Karpas-422 (cell line): ENCODE measurements around the gene TECPR1. TPM values are rescaled to one million over a fixed set of nuclear protein-coding genes. Genes with fewer than 3 reads are reported as not detected.

ENCODE experiments used
- DNase-seq: peaks from one replicate; pipeline ENCODE4 v3.0.0-alpha.2; 2015
- H2AFZ ChIP-seq: fragments of 200-600 bp; sonication (generic); 2 replicates; pipeline ENCODE4 v1.6.1; 2014; ENCODE audit warnings: antibody characterized with exemption, low read length, mixed read lengths
- H3K27ac ChIP-seq: fragments of 200-600 bp; sonication (generic); 2 replicates; pipeline ENCODE4 v1.5.1; 2014; ENCODE audit warnings: mild to moderate bottlenecking, low read length, moderate library complexity
- H3K27me3 ChIP-seq: fragments of 200-600 bp; sonication (generic); 2 replicates; pipeline ENCODE4 v1.6.1; 2014; ENCODE audit warnings: low read length, mixed read lengths
- H3K36me3 ChIP-seq: fragments of 200-600 bp; sonication (generic); 2 replicates; pipeline ENCODE4 v1.6.1; 2014; ENCODE audit warnings: low read length, mixed read lengths; ENCODE audit not compliant: insufficient read depth
- H3K4me1 ChIP-seq: fragments of 200-600 bp; sonication (generic); 2 replicates; pipeline ENCODE4 v1.6.1; 2014; ENCODE audit warnings: mild to moderate bottlenecking, low read length, mixed read lengths
- H3K4me2 ChIP-seq: fragments of 200-600 bp; sonication (generic); 2 replicates; pipeline ENCODE4 v1.6.1; 2014; ENCODE audit warnings: low read length, low read depth, mild to moderate bottlenecking; ENCODE audit not compliant: poor library complexity, severe bottlenecking
- H3K4me3 ChIP-seq: fragments of 200-600 bp; sonication (generic); 2 replicates; pipeline ENCODE4 v1.5.1; 2014; ENCODE audit warnings: mild to moderate bottlenecking, antibody characterized with exemption, low read length, mixed read lengths
- H3K79me2 ChIP-seq: fragments of 200-600 bp; sonication (generic); 2 replicates; pipeline ENCODE4 v1.6.1; 2014; ENCODE audit warnings: mild to moderate bottlenecking, low read length, mixed read lengths
- H3K9ac ChIP-seq: fragments of 200-600 bp; sonication (generic); 2 replicates; pipeline ENCODE4 v1.6.0; 2014; ENCODE audit warnings: low read length
- H3K9me2 ChIP-seq: fragments of 200-600 bp; sonication (generic), shearing (Covaris generic); replicated peaks from 2 replicates; pipeline ENCODE4 v1.6.0; 2014; ENCODE audit warnings: mild to moderate bottlenecking, low read length, moderate library complexity; ENCODE audit not compliant: insufficient read depth
- H3K9me3 ChIP-seq: fragments of 300-700, 200-600 bp; sonication (generic); 2 replicates; pipeline ENCODE4 v1.6.1; 2014; ENCODE audit warnings: low read length, mixed read lengths
- H4K20me1 ChIP-seq: fragments of 200-600 bp; sonication (generic); 2 replicates; pipeline ENCODE4 v1.6.1; 2014; ENCODE audit warnings: mild to moderate bottlenecking, antibody characterized with exemption, low read length, low read depth; ENCODE audit not compliant: insufficient read depth
- total RNA-seq: library from RNA; depleted of rRNA; stranded (reverse); fragments of >200 nt; shearing (Covaris generic); gene quantifications from 2 replicates; pipeline ENCODE4 v1.2.3, GENCODE V29; 2014; ENCODE audit warnings: low replicate concordance

Gene TECPR1
- total RNA-seq, 1 experiment from 2014 or later = 30.7 TPM

- no peak overlapping the region for H3K4me2 ChIP-seq
- H3K79me2 ChIP-seq = no peaks in the 10 kb centered on the region
- H3K9me3 ChIP-seq = no peaks in the 10 kb centered on the region
- DNase-seq = no peak
- H3K4me3 ChIP-seq = no peak overlapping the region
- no peaks in the 10 kb centered on the region for H3K9me2 ChIP-seq
- no peaks in the 10 kb centered on the region; the same call in 1 of the 2 replicates for H3K36me3 ChIP-seq
- H3K27me3 ChIP-seq = no peaks in the 10 kb centered on the region
- H3K9ac ChIP-seq = no peak overlapping the region
- H4K20me1 ChIP-seq = peaks cover 42% of the 10 kb centered on the region; the same call in 1 of the 2 replicates
- no peaks in the 10 kb centered on the region for H3K4me1 ChIP-seq
- H2AFZ ChIP-seq = no peak overlapping the region
- no peak overlapping the region for H3K27ac ChIP-seq
These were observed 59.1 kb downstream of the TECPR1 start for GRCh38 chr7:98192781-98193457.

DNA sequence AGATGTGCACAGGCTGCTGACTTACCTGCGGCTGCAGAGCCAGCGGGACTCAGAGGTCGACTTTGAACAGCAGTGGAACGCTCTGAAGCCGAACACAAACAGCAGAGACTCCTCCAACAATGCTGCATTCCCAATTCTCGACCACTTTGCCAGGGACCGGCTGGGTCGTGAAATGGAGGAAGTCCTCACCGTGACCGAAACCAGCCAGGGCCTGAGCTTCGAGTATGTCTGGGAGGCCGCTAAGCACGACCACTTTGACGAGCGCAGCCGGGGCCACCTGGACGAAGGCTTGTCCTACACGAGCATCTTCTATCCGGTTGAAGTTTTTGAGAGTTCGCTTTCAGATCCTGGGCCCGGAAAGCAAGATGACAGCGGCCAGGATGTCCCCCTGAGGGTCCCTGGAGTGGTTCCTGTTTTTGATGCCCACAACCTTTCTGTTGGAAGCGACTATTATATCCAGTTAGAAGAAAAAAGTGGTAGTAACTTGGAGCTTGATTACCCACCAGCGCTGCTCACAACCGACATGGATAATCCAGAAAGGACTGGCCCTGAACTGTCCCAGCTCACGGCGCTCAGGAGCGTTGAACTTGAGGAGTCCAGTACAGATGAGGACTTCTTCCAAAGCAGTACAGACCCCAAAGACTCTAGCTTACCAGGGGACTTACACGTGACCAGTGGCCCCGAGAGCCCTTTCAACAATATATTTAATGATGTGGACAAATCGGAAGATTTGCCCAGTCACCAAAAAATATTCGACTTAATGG, 60.2 kb downstream of the TECPR1 start:
- Histone ChIP-seq H4K20me1 (peaks cover 31% of the 10 kb centered on the region; the same call in 1 of the 2 replicates), H3K9ac (no peak overlapping the region), H3K4me3 (no peak overlapping the region), H3K27ac (no peak overlapping the region), H3K79me2 (no peaks in the 10 kb centered on the region), H3K36me3 (no peaks in the 10 kb centered on the region; the same call in 1 of the 2 replicates), H2AFZ (no peak overlapping the region), H3K9me2 (no peaks in the 10 kb centered on the region), H3K9me3 (no peaks in the 10 kb centered on the region), H3K4me2 (no peak overlapping the region), H3K4me1 (no peaks in the 10 kb centered on the region), H3K27me3 (no peaks in the 10 kb centered on the region)
- no peak for DNase-seq

- H3K27me3 ChIP-seq = no peaks in the 10 kb centered on the region
- DNase-seq = no peak
- H2AFZ ChIP-seq = no peak overlapping the region
- no peaks in the 10 kb centered on the region; the same call in 1 of the 2 replicates for H3K36me3 ChIP-seq
- H4K20me1 ChIP-seq = peaks cover 14% of the 10 kb centered on the region; the same call in 1 of the 2 replicates
- H3K4me1 ChIP-seq = no peaks in the 10 kb centered on the region
- no peak overlapping the region for H3K4me3 ChIP-seq
- H3K79me2 ChIP-seq = no peaks in the 10 kb centered on the region
- H3K4me2 ChIP-seq = no peak overlapping the region
- H3K27ac ChIP-seq = no peak overlapping the region
- H3K9me3 ChIP-seq = no peaks in the 10 kb centered on the region
- H3K9ac ChIP-seq = no peak overlapping the region
- no peaks in the 10 kb centered on the region for H3K9me2 ChIP-seq
These were observed 62.5 kb downstream of the TECPR1 start for GRCh38 chr7:98189559-98189958.

DNA sequence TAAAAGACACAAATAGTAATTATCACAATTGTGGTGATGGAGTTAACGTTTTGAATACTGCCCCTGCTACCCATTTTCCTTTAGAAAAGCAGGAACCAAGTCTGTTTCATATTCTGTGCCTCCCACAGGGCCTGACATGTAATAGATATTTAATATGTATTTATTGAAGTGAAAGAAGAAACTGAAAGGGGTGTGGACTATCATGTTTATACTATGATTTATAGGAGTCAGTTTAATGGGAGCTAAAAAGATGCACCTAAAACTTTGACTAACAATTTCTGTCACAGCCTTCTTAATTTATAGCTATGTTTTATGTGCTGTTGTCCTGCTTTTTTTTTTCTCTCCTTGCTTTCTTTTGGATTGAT, 64.9 kb downstream of the TECPR1 start:
- H3K9ac ChIP-seq = no peak overlapping the region
- H3K9me2 ChIP-seq = no peaks in the 10 kb centered on the region
- no peaks in the 10 kb centered on the region for H3K79me2 ChIP-seq
- H3K4me1 ChIP-seq = no peaks in the 10 kb centered on the region
- no peaks in the 10 kb centered on the region for H3K27me3 ChIP-seq
- H3K27ac ChIP-seq = no peak overlapping the region
- no peak for DNase-seq
- H4K20me1 ChIP-seq = no peaks in the 10 kb centered on the region
- H3K4me2 ChIP-seq = no peak overlapping the region
- no peaks in the 10 kb centered on the region for H3K9me3 ChIP-seq
- no peak overlapping the region for H3K4me3 ChIP-seq
- H2AFZ ChIP-seq = no peak overlapping the region
- no peaks in the 10 kb centered on the region; the same call in 1 of the 2 replicates for H3K36me3 ChIP-seq

DNA sequence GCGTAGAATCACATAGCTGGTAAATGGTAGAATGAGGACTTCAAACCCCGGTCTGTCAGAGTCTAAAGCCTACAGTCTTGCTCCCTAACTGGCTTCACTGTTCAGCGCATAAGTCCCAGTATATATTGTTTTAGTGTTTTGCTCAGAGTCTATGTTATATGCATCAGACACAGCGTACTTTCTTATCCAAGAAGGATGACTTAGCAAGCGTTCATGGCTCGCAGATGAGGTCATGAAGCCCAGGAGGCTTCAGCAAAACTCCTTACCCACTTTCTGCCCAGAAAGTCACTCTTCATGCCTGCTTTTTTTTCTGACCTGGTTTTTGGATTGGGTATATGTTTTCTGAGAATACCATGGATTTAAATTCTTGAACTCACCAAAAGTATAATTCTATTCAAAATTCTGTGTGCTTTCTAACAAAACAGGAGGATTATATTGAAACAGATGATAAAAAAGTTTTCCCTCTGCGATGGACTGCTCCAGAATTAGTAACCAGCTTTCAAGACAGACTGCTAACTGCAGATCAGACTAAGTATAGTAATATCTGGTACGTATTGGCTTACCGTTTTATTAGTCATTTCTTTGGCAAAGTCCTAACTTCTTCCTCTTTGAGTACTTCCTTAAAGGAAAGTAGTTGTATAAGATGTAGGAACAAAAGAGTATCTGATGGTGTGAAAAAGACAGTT, 65.4 kb downstream of the TECPR1 start:
- Histone ChIP-seq H3K79me2 (no peaks in the 10 kb centered on the region), H3K9ac (no peak overlapping the region), H3K4me2 (no peak overlapping the region)

DNA sequence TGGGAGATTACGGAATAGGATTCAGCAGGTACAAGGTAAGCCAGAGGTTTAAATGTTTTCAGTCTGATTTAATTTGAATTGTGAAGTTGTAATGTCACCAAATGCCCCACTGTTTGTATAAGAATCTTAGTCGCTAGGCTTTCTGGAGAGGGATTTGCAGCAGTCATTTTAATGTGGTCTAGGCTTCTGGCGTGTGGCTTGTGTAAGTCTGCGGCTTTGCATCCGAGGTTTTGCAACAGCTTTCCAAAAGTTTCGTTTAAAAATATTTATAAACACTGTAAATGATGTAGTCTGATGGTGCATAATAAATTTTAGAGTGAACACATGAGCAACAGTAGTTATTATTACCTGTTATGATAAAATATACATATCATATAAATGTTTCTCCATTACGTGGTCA, 66.9 kb downstream of the TECPR1 start:
- Histone ChIP-seq H3K27me3 (no peaks in the 10 kb centered on the region), H2AFZ (no peak overlapping the region), H3K9me3 (no peaks in the 10 kb centered on the region), H3K9me2 (no peaks in the 10 kb centered on the region), H4K20me1 (no peaks in the 10 kb centered on the region), H3K27ac (no peak overlapping the region), H3K9ac (no peak overlapping the region), H3K79me2 (no peaks in the 10 kb centered on the region), H3K4me1 (no peaks in the 10 kb centered on the region), H3K36me3 (no peaks in the 10 kb centered on the region; the same call in 1 of the 2 replicates), H3K4me3 (no peak overlapping the region), H3K4me2 (no peak overlapping the region)
- DNase-seq = no peak

More for the DNA sequence above, 65.4 kb downstream of the TECPR1 start:
- Histone ChIP-seq H3K9me3 (no peaks in the 10 kb centered on the region), H3K4me1 (no peaks in the 10 kb centered on the region), H4K20me1 (no peaks in the 10 kb centered on the region), H3K9me2 (no peaks in the 10 kb centered on the region), H3K27me3 (no peaks in the 10 kb centered on the region), H3K27ac (no peak overlapping the region), H3K4me3 (no peak overlapping the region), H3K36me3 (no peaks in the 10 kb centered on the region; the same call in 1 of the 2 replicates), H2AFZ (no peak overlapping the region)
- no peak for DNase-seq

DNA sequence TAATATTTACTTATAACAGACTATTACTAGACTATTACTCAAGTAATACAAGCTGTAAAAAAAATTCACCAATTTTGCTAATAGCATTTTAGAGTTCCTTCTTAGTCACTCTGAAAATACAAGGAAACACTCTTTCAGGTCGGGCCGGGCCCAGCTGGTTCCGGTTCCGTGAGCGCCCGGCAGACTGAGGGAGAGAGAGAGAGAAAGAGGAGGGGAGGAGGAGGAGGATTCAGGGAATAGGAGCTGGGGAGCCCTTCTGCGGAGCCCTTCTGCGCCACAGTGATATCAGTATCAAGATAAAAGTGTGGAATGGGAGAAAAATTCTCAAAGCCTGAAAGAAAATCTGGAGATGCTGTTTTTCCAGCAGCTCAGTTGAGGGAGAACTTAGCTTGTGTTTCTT, 71.3 kb downstream of the TECPR1 start:
- no peaks in the 10 kb centered on the region for H3K27me3 ChIP-seq
- no peaks in the 10 kb centered on the region for H3K9me3 ChIP-seq
- no peak overlapping the region for H3K27ac ChIP-seq
- no peak for DNase-seq
- no peaks in the 10 kb centered on the region for H3K36me3 ChIP-seq
- H2AFZ ChIP-seq = no peak overlapping the region
- H4K20me1 ChIP-seq = 0 out of 2 replicates have a peak, but pooled peaks cover 7% of the 10 kb centered on the region
- H3K4me2 ChIP-seq = no peak overlapping the region
- no peaks in the 10 kb centered on the region for H3K79me2 ChIP-seq
- no peak overlapping the region for H3K4me3 ChIP-seq
- H3K9ac ChIP-seq = no peak overlapping the region
- no peaks in the 10 kb centered on the region for H3K9me2 ChIP-seq
- no peaks in the 10 kb centered on the region for H3K4me1 ChIP-seq
